Left cardiac atrium (tissue), 4 donors: ENCODE results near the gene SCFD2. TPM values are rescaled to one million over a fixed set of nuclear protein-coding genes. Genes with fewer than 3 reads are reported as not detected.

Experiments
- ATAC-seq, 2 donors: fragments of 200-7000 bp; cut with Tn5 transposase; one replicate each; pipeline ENCODE4 v1.9.1; 2020; ENCODE audit warnings: mild to moderate bottlenecking in 2 of 2, moderate library complexity in 2 of 2
- DNase-seq: peaks from one replicate; pipeline ENCODE4 v3.0.0-alpha.2; 2020
- intact Hi-C, 2 donors: fragments of 100-400 bp; cut with DNase I; formaldehyde crosslinking; loops; one replicate each; pipeline versions ENCODE4 v1.14.1 to v1.15.1; 2022 to 2023
- total RNA-seq, 2 donors: library from RNA; stranded (reverse); fragmentation: NEBNext Ultra II Directional; extraction: Animal tissue kit (Norgen Biotek cat#: 25700); gene quantifications; one replicate each; pipeline ENCODE4 v1.2.1, GENCODE V29; 2021
- donor health status: DM: no; HTN: yes; CAD: no.
- donor health status: DM: no; HTN: yes; CAD: no; lungs with severe emphysema.
- donor health status: DM: yes; HTN: yes; CAD: no.
- donor health status: Dilated cardiomyopathy.

The SCFD2 gene
- total RNA-seq, 2 donors from 2014 or later: 9.3 to 13.8 TPM

GRCh38 chr4:53128706-53129357, 237.0 kb downstream of the SCFD2 start:
- intact Hi-C loops: loop anchor here in 1 of 2 donors (10.0 kb wide), 1 partner anchor 114 kb away; no protein-coding TSS in a partner anchor
- ATAC-seq: peak in 1 of 2 donors; percentile 54
- DNase-seq: peak; percentile 50

GRCh38 chr4:53128231-53128630, 237.6 kb downstream of the SCFD2 start:
- DNase-seq (no peak), ATAC-seq (no peak)
- intact Hi-C loops: loop anchor here in 1 of 2 donors (10.0 kb wide), 1 partner anchor 113 kb away; no protein-coding TSS in a partner anchor

GRCh38 chr4:53127365-53127764, 238.5 kb downstream of the SCFD2 start:
- intact Hi-C loops: loop anchor here in 1 of 2 donors (10.0 kb wide), 1 partner anchor 113 kb away; no protein-coding TSS in a partner anchor
- ATAC-seq: no peak
- DNase-seq: no peak

GRCh38 chr4:53126099-53126498, 239.8 kb downstream of the SCFD2 start:
- DNase-seq (no peak), ATAC-seq (no peak)
- intact Hi-C loops: loop anchor here in 1 of 2 donors (10.0 kb wide), 1 partner anchor 111 kb away; no protein-coding TSS in a partner anchor

GRCh38 chr4:53123819-53124218, 242.0 kb downstream of the SCFD2 start:
- intact Hi-C loops: loop anchor here in 1 of 2 donors (10.0 kb wide), 1 partner anchor 109 kb away; no protein-coding TSS in a partner anchor
- no peak for DNase-seq
- ATAC-seq: no peak

- DNase-seq: no peak
- ATAC-seq: no peak
- intact Hi-C loops: loop anchor here in 1 of 2 donors (10.0 kb wide), 1 partner anchor 108 kb away; no protein-coding TSS in a partner anchor
Observed at GRCh38 chr4:53123171-53123570, 242.7 kb downstream of the SCFD2 start.

- DNase-seq (no peak), ATAC-seq (no peak)
- intact Hi-C loops: loop anchor here in 1 of 2 donors (10.0 kb wide), 1 partner anchor 108 kb away; no protein-coding TSS in a partner anchor
Observed at GRCh38 chr4:53122280-53123116, 243.4 kb downstream of the SCFD2 start.

- intact Hi-C loops: loop anchor here in 1 of 2 donors (10.0 kb wide), 1 partner anchor 107 kb away; no protein-coding TSS in a partner anchor
- no peak for DNase-seq
- ATAC-seq: peak; percentile 46 to 59
Observed at GRCh38 chr4:53121264-53121865, 244.5 kb downstream of the SCFD2 start.

GRCh38 chr4:53120778-53121177, 245.1 kb downstream of the SCFD2 start:
- ATAC-seq (peak; percentile 63 to 84), DNase-seq (peak; percentile 36)
- intact Hi-C loops: loop anchor here in 1 of 2 donors (10.0 kb wide), 1 partner anchor 106 kb away; no protein-coding TSS in a partner anchor

GRCh38 chr4:53119680-53120079, 246.2 kb downstream of the SCFD2 start:
- intact Hi-C loops: loop anchor here in 1 of 2 donors (10.0 kb wide), 1 partner anchor 105 kb away; no protein-coding TSS in a partner anchor
- DNase-seq (no peak), ATAC-seq (peak in 1 of 2 donors; percentile 63)

- intact Hi-C loops: no loop called here
- ATAC-seq: no peak
Observed at GRCh38 chr4:53118676-53119075, 247.2 kb downstream of the SCFD2 start.

GRCh38 chr4:53116954-53117353, 248.9 kb downstream of the SCFD2 start:
- intact Hi-C loops: no loop called here
- no peak for DNase-seq
- ATAC-seq: peak in 1 of 2 donors; percentile 74

More at GRCh38 chr4:53118676-53119075, 247.2 kb downstream of the SCFD2 start:
- DNase-seq: no peak

- DNase-seq: no peak
- intact Hi-C loops: no loop called here
- peak in 1 of 2 donors; percentile 38 for ATAC-seq
Observed at GRCh38 chr4:53113431-53114225, 252.2 kb downstream of the SCFD2 start.

- no peak for DNase-seq
- no peak for ATAC-seq
- intact Hi-C loops: no loop called here
Observed at GRCh38 chr4:53105313-53105712, 260.5 kb downstream of the SCFD2 start.

GRCh38 chr4:53103481-53103880, 262.4 kb downstream of the SCFD2 start:
- intact Hi-C loops: no loop called here
- no peak for ATAC-seq

GRCh38 chr4:53101191-53101581, 264.7 kb downstream of the SCFD2 start:
- DNase-seq (no peak), ATAC-seq (peak in 1 of 2 donors; percentile 78)
- intact Hi-C loops: no loop called here

More at GRCh38 chr4:53103481-53103880, 262.4 kb downstream of the SCFD2 start:
- DNase-seq: no peak

GRCh38 chr4:53100501-53101190, 265.2 kb downstream of the SCFD2 start:
- intact Hi-C loops: no loop called here
- no peak for DNase-seq
- ATAC-seq: no peak

GRCh38 chr4:53098681-53099121, 267.2 kb downstream of the SCFD2 start:
- no peak for ATAC-seq
- intact Hi-C loops: no loop called here
- DNase-seq: no peak
